ENCODE results near the gene NUP88.

DNA sequence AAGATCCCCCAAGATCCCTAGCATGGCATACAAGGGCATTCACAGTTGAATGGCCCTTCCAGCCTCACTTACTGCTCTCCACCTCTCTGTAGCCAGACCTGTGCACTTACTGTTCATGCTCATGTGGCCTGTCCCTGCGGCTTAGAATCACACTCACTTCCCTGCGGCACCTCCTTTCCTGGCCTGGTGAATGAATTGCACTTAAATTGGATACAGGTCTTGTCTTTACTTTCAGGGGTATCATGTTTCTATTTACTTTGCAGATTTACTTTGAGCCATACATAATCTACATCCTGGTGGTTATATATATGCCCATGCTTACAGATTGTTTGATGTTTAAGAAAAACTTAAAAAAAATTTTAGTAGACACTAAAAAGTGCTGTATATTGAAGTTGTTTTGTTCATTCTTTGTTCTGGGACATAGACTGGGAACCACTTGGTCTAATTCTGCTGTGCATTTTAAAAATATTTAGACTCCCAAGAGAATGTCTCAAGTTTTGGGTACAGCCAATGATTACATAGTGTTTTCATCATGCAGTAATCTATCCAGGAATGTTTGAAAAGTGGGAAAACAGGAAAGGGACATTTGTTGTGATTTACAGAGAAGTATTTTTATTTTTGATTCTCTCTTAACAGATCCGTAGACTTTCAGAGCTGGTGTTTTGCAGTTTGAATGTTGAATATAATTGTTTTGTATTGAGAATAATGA is 63.9 kb downstream of the NUP88 start:
- TF ChIP-seq POLR2A (IDR thresholded peaks at IDR 0.05; ENCODE audit: low read depth, low read length), result no peak
- TF ChIP-seq, protein P1, sequence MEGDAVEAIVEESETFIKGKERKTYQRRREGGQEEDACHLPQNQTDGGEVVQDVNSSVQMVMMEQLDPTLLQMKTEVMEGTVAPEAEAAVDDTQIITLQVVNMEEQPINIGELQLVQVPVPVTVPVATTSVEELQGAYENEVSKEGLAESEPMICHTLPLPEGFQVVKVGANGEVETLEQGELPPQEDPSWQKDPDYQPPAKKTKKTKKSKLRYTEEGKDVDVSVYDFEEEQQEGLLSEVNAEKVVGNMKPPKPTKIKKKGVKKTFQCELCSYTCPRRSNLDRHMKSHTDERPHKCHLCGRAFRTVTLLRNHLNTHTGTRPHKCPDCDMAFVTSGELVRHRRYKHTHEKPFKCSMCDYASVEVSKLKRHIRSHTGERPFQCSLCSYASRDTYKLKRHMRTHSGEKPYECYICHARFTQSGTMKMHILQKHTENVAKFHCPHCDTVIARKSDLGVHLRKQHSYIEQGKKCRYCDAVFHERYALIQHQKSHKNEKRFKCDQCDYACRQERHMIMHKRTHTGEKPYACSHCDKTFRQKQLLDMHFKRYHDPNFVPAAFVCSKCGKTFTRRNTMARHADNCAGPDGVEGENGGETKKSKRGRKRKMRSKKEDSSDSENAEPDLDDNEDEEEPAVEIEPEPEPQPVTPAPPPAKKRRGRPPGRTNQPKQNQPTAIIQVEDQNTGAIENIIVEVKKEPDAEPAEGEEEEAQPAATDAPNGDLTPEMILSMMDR (IDR thresholded peaks at IDR 0.05; ENCODE audit: extremely low read depth in 1 of 2, insufficient read depth in 1 of 2, low read depth in 1 of 2, low read length in 2 of 2), result no peak
- TF ChIP-seq, protein P2, sequence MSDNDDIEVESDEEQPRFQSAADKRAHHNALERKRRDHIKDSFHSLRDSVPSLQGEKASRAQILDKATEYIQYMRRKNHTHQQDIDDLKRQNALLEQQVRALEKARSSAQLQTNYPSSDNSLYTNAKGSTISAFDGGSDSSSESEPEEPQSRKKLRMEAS (IDR thresholded peaks at IDR 0.05; ENCODE audit: insufficient read depth, insufficient read length), result no peak
